ENCODE data around the gene RHOC.
A peak's percentile ranks its signal among the peaks of the same experiment; 100 is the strongest.

The RHOC gene

GRCh38 chr1:112700290-112701226, 6.4 kb downstream of the RHOC start:
- peak; percentile 95 for DNase-seq

- DNase-seq: no peak
These were observed 7.3 kb downstream of the RHOC start for GRCh38 chr1:112699425-112700144.

- DNase-seq: peak; percentile 34
These were observed 8.3 kb downstream of the RHOC start for GRCh38 chr1:112698366-112699310.

GRCh38 chr1:112697781-112698201, 9.1 kb downstream of the RHOC start:
- DNase-seq: no peak

GRCh38 chr1:112696578-112697314, 10.2 kb downstream of the RHOC start:
- no peak for DNase-seq

GRCh38 chr1:112695276-112695675, 11.7 kb downstream of the RHOC start:
- DNase-seq: no peak

GRCh38 chr1:112694363-112694929, 12.5 kb downstream of the RHOC start:
- DNase-seq: no peak

- no peak for DNase-seq
These were observed 13.1 kb downstream of the RHOC start for GRCh38 chr1:112693821-112694220.

GRCh38 chr1:112692681-112693080, 14.2 kb downstream of the RHOC start:
- DNase-seq: no peak

GRCh38 chr1:112689842-112690237, 17.1 kb downstream of the RHOC start:
- DNase-seq: no peak

GRCh38 chr1:112689196-112689841, 17.6 kb downstream of the RHOC start:
- no peak for DNase-seq

GRCh38 chr1:112688781-112689193, 18.1 kb downstream of the RHOC start:
- no peak for DNase-seq

- DNase-seq: no peak
These were observed 19.0 kb downstream of the RHOC start for GRCh38 chr1:112687785-112688496.

GRCh38 chr1:112687361-112687760, 19.6 kb downstream of the RHOC start:
- no peak for DNase-seq

GRCh38 chr1:112686835-112687234, 20.1 kb downstream of the RHOC start:
- no peak for DNase-seq

GRCh38 chr1:112686417-112686816, 20.5 kb downstream of the RHOC start:
- no peak for DNase-seq

- DNase-seq: no peak
These were observed 21.0 kb downstream of the RHOC start for GRCh38 chr1:112685913-112686312.

GRCh38 chr1:112678605-112679004, 28.3 kb downstream of the RHOC start:
- DNase-seq: no peak

- DNase-seq: no peak
These were observed 29.4 kb downstream of the RHOC start for GRCh38 chr1:112677501-112677900.

- no peak for DNase-seq
These were observed 30.4 kb downstream of the RHOC start for GRCh38 chr1:112676543-112676942.
